ENCODE results near the gene GLI3. TPM values are rescaled to one million over a fixed set of nuclear protein-coding genes. Genes with fewer than 3 reads are reported as not detected.

GLI3 gene
- total RNA-seq, 2 donors from 2014 or later = 2.7 to 10.2 TPM

DNA sequence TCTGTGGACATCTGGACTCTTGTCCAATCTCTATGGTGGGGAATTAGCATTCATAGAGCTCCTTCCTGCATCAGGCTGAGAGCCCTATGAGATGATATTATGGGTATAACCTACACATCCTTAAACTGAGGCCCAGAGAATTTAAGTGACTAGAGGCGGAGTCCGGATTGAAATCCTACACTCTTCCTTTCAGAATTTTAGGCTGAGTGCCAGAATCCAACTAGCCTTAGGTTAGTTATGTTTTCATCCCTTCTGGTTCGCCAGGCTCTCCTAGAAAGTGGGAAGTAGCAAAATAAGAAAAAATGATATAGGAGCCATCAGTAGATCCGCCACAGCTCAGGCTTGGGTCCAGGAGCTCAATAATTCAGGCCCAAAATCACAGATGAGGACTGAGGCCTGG is 212.5 kb downstream of the GLI3 start:
- H3K4me3 ChIP-seq (ENCODE audit: low read length) = no peak overlapping the region
- no peaks in the 10 kb centered on the region for H3K9me3 ChIP-seq (ENCODE audit: control insufficient read depth, low read length)
- Mint-ChIP-seq H3K4me3 (no peak overlapping the region), H3K27me3 (ENCODE audit: insufficient read depth) (peaks cover 29% of the 10 kb centered on the region), H3K9me3 (no peaks in the 10 kb centered on the region), H3K4me1 (no peaks in the 10 kb centered on the region), H3K36me3 (ENCODE audit: low read depth) (no peaks in the 10 kb centered on the region), H3K27ac (no peak overlapping the region)
- DNase-seq = no peak
- H3K27me3 ChIP-seq (ENCODE audit: control insufficient read depth, insufficient read depth, low read length, poor library complexity, severe bottlenecking) = no peaks in the 10 kb centered on the region
- peak overlapping the region; percentile 24 for H3K27ac ChIP-seq (ENCODE audit: low read depth, low read length)
- no peak overlapping the region for H3K9ac ChIP-seq (ENCODE audit: extremely low read depth, low read length, poor library complexity, severe bottlenecking)
- H3K4me1 ChIP-seq (ENCODE audit: control insufficient read depth, insufficient read depth, low read length) = no peaks in the 10 kb centered on the region
- H3K36me3 ChIP-seq (ENCODE audit: control insufficient read depth, insufficient read depth, low read length) = no peaks in the 10 kb centered on the region
- 93 to 100% methylated on average over 3 to 4 of the region's 4 CpGs for WGBS, 2 experiments (ENCODE audit: insufficient coverage in 1 of 2, insufficient read length in 1 of 2)
- TF ChIP-seq, protein P1, sequence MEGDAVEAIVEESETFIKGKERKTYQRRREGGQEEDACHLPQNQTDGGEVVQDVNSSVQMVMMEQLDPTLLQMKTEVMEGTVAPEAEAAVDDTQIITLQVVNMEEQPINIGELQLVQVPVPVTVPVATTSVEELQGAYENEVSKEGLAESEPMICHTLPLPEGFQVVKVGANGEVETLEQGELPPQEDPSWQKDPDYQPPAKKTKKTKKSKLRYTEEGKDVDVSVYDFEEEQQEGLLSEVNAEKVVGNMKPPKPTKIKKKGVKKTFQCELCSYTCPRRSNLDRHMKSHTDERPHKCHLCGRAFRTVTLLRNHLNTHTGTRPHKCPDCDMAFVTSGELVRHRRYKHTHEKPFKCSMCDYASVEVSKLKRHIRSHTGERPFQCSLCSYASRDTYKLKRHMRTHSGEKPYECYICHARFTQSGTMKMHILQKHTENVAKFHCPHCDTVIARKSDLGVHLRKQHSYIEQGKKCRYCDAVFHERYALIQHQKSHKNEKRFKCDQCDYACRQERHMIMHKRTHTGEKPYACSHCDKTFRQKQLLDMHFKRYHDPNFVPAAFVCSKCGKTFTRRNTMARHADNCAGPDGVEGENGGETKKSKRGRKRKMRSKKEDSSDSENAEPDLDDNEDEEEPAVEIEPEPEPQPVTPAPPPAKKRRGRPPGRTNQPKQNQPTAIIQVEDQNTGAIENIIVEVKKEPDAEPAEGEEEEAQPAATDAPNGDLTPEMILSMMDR (conservative IDR thresholded peaks at IDR 0.05) = no peak

DNA sequence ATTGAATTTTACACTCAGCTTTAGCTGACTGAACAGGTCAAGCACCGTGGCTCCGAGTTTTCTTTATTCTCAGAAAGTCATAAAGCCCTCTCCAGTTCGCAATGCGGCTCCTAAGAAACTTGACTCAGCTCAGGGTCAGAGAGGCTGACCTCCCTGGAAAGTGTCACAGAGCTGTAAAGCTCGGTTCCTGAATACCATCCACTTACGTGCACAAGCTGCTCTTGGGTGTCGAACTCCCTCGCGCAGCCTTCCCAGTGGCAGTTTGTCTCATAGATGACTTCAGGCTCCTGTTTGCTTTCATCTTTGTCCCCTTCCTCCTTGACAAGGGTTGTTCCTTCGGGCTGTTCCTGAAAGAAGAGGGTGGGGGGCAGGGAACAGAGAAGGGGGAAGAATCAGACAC is 213.7 kb downstream of the GLI3 start:
- Histone ChIP-seq H3K27ac (ENCODE audit: low read depth, low read length) (peak overlapping the region; percentile 58), H3K36me3 (ENCODE audit: control insufficient read depth, insufficient read depth, low read length) (peaks cover 7% of the 10 kb centered on the region), H3K4me1 (ENCODE audit: control insufficient read depth, insufficient read depth, low read length) (no peaks in the 10 kb centered on the region), H3K4me3 (ENCODE audit: low read length) (no peak overlapping the region), H3K9ac (ENCODE audit: extremely low read depth, low read length, poor library complexity, severe bottlenecking) (no peak overlapping the region), H3K27me3 (ENCODE audit: control insufficient read depth, insufficient read depth, low read length, poor library complexity, severe bottlenecking) (no peaks in the 10 kb centered on the region), H3K9me3 (ENCODE audit: control insufficient read depth, low read length) (no peaks in the 10 kb centered on the region)
- H3K4me1 Mint-ChIP-seq = no peaks in the 10 kb centered on the region
- H3K27ac Mint-ChIP-seq = no peak overlapping the region
- H3K36me3 Mint-ChIP-seq (ENCODE audit: low read depth) = no peaks in the 10 kb centered on the region
- TF ChIP-seq, protein P1 (conservative IDR thresholded peaks at IDR 0.05) = no peak
- H3K9me3 Mint-ChIP-seq = no peaks in the 10 kb centered on the region
- WGBS, 2 experiments (ENCODE audit: insufficient coverage in 1 of 2, insufficient read length in 1 of 2) = 82 to 90% methylated on average over 5 to 10 of the region's 10 CpGs
- H3K4me3 Mint-ChIP-seq = no peak overlapping the region
- DNase-seq = no peak
- H3K27me3 Mint-ChIP-seq (ENCODE audit: insufficient read depth) = peaks cover 25% of the 10 kb centered on the region

DNA sequence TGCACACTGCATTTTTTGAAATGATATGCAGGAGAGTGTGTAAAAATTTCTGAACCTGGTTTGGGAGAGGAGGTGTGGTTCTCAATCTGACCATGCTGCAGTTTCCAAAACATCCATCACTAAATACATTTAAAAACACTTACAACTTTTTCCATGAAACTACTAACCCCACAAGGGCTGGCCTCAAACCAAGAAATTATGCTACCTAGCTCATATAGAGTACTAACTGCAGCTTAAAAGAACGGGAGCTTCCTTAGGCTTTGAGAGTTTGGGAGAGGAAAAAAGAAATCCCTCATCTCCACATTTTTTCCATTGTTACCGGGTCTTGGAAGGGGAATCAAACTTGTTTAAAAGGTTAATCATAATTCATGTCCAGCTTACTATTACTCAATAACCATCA is 214.2 kb downstream of the GLI3 start:
- Mint-ChIP-seq H3K27ac (no peak overlapping the region), H3K4me1 (no peaks in the 10 kb centered on the region)
- no peaks in the 10 kb centered on the region for H3K27me3 ChIP-seq (ENCODE audit: control insufficient read depth, insufficient read depth, low read length, poor library complexity, severe bottlenecking)

More for the DNA sequence above, 214.2 kb downstream of the GLI3 start:
- DNase-seq = no peak
- peaks cover 23% of the 10 kb centered on the region for H3K27me3 Mint-ChIP-seq (ENCODE audit: insufficient read depth)
- Histone ChIP-seq H3K9me3 (ENCODE audit: control insufficient read depth, low read length) (no peaks in the 10 kb centered on the region), H3K36me3 (ENCODE audit: control insufficient read depth, insufficient read depth, low read length) (peaks cover 7% of the 10 kb centered on the region), H3K4me3 (ENCODE audit: low read length) (no peak overlapping the region), H3K4me1 (ENCODE audit: control insufficient read depth, insufficient read depth, low read length) (no peaks in the 10 kb centered on the region), H3K9ac (ENCODE audit: extremely low read depth, low read length, poor library complexity, severe bottlenecking) (no peak overlapping the region), H3K27ac (ENCODE audit: low read depth, low read length) (peak overlapping the region; percentile 58)
- WGBS, 2 experiments (ENCODE audit: insufficient coverage in 1 of 2, insufficient read length in 1 of 2) = 92 to 100% methylated on average over 1 to 2 of the region's 2 CpGs
- TF ChIP-seq, protein P1 (conservative IDR thresholded peaks at IDR 0.05) = no peak
- H3K9me3 Mint-ChIP-seq = no peaks in the 10 kb centered on the region
- no peak overlapping the region for H3K4me3 Mint-ChIP-seq
- no peaks in the 10 kb centered on the region for H3K36me3 Mint-ChIP-seq (ENCODE audit: low read depth)

Data from endodermal cell (in vitro differentiated cells).